Measurements from ENCODE around the gene CD96. TPM values are rescaled to one million over a fixed set of nuclear protein-coding genes. Genes with fewer than 3 reads are reported as not detected.

CD96 gene
- total and polyA plus RNA-seq, 2 experiments from 2014 or later, result 0.91 TPM; not detected in 1

DNA sequence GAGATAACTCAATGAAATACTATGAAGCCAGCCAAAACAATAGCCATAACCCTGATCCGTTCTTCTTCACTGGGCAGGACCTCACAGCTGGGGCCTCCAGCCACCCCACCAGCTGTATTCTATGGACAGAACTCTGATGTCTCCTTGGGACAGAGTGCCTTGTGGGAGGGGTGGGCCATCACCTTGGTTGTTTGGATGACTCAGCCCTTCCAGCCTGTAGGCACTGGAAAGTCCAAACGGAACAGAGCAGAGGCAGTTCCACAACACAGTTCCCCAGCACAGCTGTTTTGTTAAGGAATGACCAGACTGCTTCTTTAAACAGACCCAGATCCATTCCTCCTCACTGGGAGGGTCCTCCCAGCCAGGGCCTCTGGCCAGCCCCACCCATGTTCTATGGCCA lies 85.1 kb downstream of the CD96 start:
- Mint-ChIP-seq H3K27me3 (ENCODE audit: insufficient read depth, low read depth, poor library complexity) (peaks cover 2% of the 10 kb centered on the region), H3K27ac (no peak overlapping the region), H3K9me3 (peaks cover 18% of the 10 kb centered on the region; the same call in 2 of the 3 replicates), H3K4me1 (no peaks in the 10 kb centered on the region), H3K36me3 (ENCODE audit: low read depth) (no peaks in the 10 kb centered on the region; the same call in 2 of the 3 replicates), H3K4me3 (no peak overlapping the region)
- Histone ChIP-seq H4K20me1 (replicated peaks; ENCODE audit: insufficient read depth) (no peaks in the 10 kb centered on the region), H3K4me1 (ENCODE audit: insufficient read depth) (no peaks in the 10 kb centered on the region), H3K27me3 (ENCODE audit: insufficient read depth) (no peaks in the 10 kb centered on the region), H2AFZ (no peak overlapping the region), H3K36me3 (ENCODE audit: insufficient read depth) (no peaks in the 10 kb centered on the region), H3F3A (replicated peaks; ENCODE audit: low read depth) (no peaks in the 10 kb centered on the region), H3K4me3 (no peak overlapping the region), H3K9me2 (ENCODE audit: insufficient read depth) (0 out of 2 replicates have a peak, but pooled peaks cover 7% of the 10 kb centered on the region), H3K4me2 (no peak overlapping the region), H3K79me2 (replicated peaks; ENCODE audit: insufficient read depth) (no peaks in the 10 kb centered on the region), H3K27ac (ENCODE audit: low read depth) (no peak overlapping the region)
- TF ChIP-seq EZH2phosphoT487 (IDR thresholded peaks at IDR 0.05; ENCODE audit: unreplicated experiment) (no peak), CREB1 (CRISPR knock-in tag; IDR thresholded peaks at IDR 0.05; ENCODE audit: low read depth) (no peak), NANOG (IDR thresholded peaks at IDR 0.05; ENCODE audit: borderline replicate concordance) (no peak), JUNB (IDR thresholded peaks at IDR 0.05; ENCODE audit: unreplicated experiment) (no peak), ZNF114 (CRISPR knock-in tag; IDR thresholded peaks at IDR 0.05) (no peak), ZNF331 (CRISPR knock-in tag; IDR thresholded peaks at IDR 0.05; ENCODE audit: low read depth) (no peak), STAT1 (IDR thresholded peaks at IDR 0.05; ENCODE audit: unreplicated experiment) (no peak), POLR2AphosphoS5 (IDR thresholded peaks at IDR 0.05; ENCODE audit: low read depth) (no peak), EZH2 (IDR thresholded peaks at IDR 0.05; ENCODE audit: low read depth, unreplicated experiment) (no peak)
- TF ChIP-seq, protein P1, sequence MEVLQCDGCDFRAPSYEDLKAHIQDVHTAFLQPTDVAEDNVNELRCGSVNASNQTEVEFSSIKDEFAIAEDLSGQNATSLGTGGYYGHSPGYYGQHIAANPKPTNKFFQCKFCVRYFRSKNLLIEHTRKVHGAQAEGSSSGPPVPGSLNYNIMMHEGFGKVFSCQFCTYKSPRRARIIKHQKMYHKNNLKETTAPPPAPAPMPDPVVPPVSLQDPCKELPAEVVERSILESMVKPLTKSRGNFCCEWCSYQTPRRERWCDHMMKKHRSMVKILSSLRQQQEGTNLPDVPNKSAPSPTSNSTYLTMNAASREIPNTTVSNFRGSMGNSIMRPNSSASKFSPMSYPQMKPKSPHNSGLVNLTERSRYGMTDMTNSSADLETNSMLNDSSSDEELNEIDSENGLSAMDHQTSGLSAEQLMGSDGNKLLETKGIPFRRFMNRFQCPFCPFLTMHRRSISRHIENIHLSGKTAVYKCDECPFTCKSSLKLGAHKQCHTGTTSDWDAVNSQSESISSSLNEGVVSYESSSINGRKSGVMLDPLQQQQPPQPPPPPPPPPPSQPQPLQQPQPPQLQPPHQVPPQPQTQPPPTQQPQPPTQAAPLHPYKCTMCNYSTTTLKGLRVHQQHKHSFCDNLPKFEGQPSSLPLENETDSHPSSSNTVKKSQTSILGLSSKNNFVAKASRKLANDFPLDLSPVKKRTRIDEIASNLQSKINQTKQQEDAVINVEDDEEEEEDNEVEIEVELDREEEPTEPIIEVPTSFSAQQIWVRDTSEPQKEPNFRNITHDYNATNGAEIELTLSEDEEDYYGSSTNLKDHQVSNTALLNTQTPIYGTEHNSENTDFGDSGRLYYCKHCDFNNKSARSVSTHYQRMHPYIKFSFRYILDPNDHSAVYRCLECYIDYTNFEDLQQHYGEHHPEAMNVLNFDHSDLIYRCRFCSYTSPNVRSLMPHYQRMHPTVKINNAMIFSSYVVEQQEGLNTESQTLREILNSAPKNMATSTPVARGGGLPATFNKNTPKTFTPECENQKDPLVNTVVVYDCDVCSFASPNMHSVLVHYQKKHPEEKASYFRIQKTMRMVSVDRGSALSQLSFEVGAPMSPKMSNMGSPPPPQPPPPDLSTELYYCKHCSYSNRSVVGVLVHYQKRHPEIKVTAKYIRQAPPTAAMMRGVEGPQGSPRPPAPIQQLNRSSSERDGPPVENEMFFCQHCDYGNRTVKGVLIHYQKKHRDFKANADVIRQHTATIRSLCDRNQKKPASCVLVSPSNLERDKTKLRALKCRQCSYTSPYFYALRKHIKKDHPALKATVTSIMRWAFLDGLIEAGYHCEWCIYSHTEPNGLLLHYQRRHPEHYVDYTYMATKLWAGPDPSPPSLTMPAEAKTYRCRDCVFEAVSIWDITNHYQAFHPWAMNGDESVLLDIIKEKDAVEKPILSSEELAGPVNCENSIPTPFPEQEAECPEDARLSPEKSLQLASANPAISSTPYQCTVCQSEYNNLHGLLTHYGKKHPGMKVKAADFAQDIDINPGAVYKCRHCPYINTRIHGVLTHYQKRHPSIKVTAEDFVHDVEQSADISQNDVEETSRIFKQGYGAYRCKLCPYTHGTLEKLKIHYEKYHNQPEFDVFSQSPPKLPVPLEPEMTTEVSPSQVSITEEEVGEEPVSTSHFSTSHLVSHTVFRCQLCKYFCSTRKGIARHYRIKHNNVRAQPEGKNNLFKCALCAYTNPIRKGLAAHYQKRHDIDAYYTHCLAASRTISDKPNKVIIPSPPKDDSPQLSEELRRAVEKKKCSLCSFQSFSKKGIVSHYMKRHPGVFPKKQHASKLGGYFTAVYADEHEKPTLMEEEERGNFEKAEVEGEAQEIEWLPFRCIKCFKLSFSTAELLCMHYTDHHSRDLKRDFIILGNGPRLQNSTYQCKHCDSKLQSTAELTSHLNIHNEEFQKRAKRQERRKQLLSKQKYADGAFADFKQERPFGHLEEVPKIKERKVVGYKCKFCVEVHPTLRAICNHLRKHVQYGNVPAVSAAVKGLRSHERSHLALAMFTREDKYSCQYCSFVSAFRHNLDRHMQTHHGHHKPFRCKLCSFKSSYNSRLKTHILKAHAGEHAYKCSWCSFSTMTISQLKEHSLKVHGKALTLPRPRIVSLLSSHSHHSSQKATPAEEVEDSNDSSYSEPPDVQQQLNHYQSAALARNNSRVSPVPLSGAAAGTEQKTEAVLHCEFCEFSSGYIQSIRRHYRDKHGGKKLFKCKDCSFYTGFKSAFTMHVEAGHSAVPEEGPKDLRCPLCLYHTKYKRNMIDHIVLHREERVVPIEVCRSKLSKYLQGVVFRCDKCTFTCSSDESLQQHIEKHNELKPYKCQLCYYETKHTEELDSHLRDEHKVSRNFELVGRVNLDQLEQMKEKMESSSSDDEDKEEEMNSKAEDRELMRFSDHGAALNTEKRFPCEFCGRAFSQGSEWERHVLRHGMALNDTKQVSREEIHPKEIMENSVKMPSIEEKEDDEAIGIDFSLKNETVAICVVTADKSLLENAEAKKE (CRISPR knock-in tag; IDR thresholded peaks at IDR 0.05), result no peak
- TF ChIP-seq, protein P2, sequence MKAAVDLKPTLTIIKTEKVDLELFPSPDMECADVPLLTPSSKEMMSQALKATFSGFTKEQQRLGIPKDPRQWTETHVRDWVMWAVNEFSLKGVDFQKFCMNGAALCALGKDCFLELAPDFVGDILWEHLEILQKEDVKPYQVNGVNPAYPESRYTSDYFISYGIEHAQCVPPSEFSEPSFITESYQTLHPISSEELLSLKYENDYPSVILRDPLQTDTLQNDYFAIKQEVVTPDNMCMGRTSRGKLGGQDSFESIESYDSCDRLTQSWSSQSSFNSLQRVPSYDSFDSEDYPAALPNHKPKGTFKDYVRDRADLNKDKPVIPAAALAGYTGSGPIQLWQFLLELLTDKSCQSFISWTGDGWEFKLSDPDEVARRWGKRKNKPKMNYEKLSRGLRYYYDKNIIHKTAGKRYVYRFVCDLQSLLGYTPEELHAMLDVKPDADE (IDR thresholded peaks at IDR 0.05), result no peak
- TF ChIP-seq, protein P3, sequence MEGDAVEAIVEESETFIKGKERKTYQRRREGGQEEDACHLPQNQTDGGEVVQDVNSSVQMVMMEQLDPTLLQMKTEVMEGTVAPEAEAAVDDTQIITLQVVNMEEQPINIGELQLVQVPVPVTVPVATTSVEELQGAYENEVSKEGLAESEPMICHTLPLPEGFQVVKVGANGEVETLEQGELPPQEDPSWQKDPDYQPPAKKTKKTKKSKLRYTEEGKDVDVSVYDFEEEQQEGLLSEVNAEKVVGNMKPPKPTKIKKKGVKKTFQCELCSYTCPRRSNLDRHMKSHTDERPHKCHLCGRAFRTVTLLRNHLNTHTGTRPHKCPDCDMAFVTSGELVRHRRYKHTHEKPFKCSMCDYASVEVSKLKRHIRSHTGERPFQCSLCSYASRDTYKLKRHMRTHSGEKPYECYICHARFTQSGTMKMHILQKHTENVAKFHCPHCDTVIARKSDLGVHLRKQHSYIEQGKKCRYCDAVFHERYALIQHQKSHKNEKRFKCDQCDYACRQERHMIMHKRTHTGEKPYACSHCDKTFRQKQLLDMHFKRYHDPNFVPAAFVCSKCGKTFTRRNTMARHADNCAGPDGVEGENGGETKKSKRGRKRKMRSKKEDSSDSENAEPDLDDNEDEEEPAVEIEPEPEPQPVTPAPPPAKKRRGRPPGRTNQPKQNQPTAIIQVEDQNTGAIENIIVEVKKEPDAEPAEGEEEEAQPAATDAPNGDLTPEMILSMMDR (conservative IDR thresholded peaks at IDR 0.05; ENCODE audit: low read depth in 2 of 2), result no peak
- TF ChIP-seq, protein P4, sequence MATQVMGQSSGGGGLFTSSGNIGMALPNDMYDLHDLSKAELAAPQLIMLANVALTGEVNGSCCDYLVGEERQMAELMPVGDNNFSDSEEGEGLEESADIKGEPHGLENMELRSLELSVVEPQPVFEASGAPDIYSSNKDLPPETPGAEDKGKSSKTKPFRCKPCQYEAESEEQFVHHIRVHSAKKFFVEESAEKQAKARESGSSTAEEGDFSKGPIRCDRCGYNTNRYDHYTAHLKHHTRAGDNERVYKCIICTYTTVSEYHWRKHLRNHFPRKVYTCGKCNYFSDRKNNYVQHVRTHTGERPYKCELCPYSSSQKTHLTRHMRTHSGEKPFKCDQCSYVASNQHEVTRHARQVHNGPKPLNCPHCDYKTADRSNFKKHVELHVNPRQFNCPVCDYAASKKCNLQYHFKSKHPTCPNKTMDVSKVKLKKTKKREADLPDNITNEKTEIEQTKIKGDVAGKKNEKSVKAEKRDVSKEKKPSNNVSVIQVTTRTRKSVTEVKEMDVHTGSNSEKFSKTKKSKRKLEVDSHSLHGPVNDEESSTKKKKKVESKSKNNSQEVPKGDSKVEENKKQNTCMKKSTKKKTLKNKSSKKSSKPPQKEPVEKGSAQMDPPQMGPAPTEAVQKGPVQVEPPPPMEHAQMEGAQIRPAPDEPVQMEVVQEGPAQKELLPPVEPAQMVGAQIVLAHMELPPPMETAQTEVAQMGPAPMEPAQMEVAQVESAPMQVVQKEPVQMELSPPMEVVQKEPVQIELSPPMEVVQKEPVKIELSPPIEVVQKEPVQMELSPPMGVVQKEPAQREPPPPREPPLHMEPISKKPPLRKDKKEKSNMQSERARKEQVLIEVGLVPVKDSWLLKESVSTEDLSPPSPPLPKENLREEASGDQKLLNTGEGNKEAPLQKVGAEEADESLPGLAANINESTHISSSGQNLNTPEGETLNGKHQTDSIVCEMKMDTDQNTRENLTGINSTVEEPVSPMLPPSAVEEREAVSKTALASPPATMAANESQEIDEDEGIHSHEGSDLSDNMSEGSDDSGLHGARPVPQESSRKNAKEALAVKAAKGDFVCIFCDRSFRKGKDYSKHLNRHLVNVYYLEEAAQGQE (IDR thresholded peaks at IDR 0.05; ENCODE audit: unreplicated experiment), result no peak
- ATAC-seq (no peak), DNase-seq (ENCODE audit: low spot score) (no peak)

Data from GM23338 (cell line).